Erythroblast (primary cell): ENCODE measurements around the gene MTM1.

ENCODE experiments used
- GATA1 ChIP-seq: IDR thresholded peaks from 2 replicates; pipeline ENCODE4 v1.6.1; 2011; ENCODE audit warnings: low read depth, mild to moderate bottlenecking, control low read depth, low read length, moderate library complexity
- POLR2A ChIP-seq: IDR thresholded peaks from 2 replicates; pipeline ENCODE4 v1.6.1; 2011; ENCODE audit warnings: mild to moderate bottlenecking, low read length

DNA sequence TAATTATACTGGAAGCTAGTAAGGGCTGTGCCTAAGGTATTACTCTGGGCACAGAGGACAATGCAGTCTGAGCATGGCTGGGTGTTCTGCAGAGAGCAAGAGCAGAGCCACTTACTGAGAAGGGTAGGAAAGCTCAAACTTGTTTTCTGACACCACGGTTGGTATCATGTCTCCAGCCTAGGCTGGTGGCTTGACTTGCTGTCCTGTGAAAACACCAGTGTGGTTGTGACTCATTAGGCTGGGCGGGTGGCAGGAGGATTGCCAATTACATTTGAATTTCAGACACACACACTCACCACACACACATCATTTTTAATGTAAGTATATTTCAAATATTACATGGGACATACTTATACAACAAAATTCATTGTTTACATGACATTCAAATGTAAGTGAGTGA is 19.7 kb upstream of the MTM1 start:
- TF ChIP-seq POLR2A: no peak
- no peak for TF ChIP-seq GATA1
